Aorta (tissue), 5 donors: ENCODE data around the gene TBC1D32. TPM values are rescaled to one million over a fixed set of nuclear protein-coding genes. Genes with fewer than 3 reads are reported as not detected.
"Not testable (repeated sequence)": the region's sequence is repeated elsewhere in the genome, so short reads cannot be mapped to it uniquely, and the experiment has no call there.

Source experiments
- ATAC-seq: fragments of 200-7000 bp; cut with Tn5 transposase; one replicate; pipeline ENCODE4 v1.9.1; 2022; ENCODE audit warnings: moderate library complexity; ENCODE audit not compliant: low FRiP score
- DNase-seq, 2 donors: peaks; one replicate each; pipeline ENCODE4 v3.0.0-alpha.2; 2020
- H3K27ac ChIP-seq, 2 donors: one replicate each; pipeline ENCODE4 v1.5.1; 2013; ENCODE audit warnings: low read length in 2 of 2, mild to moderate bottlenecking in 2 of 2, moderate library complexity in 2 of 2, control low read depth in 1 of 2, inconsistent platforms in 1 of 2, low read depth in 1 of 2
- H3K27me3 ChIP-seq, 2 donors: one replicate each; pipeline ENCODE4 v1.6.1; 2013; ENCODE audit warnings: control low read depth in 1 of 2, low read length in 1 of 2, mild to moderate bottlenecking in 1 of 2, moderate library complexity in 1 of 2; ENCODE audit not compliant: insufficient read depth in 2 of 2, control insufficient read depth in 1 of 2
- H3K36me3 ChIP-seq, 2 donors: one replicate each; pipeline ENCODE4 v1.6.1; 2013; ENCODE audit warnings: control low read depth in 1 of 2, low read length in 1 of 2, mild to moderate bottlenecking in 1 of 2; ENCODE audit not compliant: insufficient read depth in 2 of 2, control insufficient read depth in 1 of 2
- H3K4me1 ChIP-seq, 2 donors: one replicate each; pipeline ENCODE4 v1.6.1; 2013; ENCODE audit warnings: low read length in 2 of 2, control low read depth in 1 of 2, mild to moderate bottlenecking in 1 of 2, moderate library complexity in 1 of 2; ENCODE audit not compliant: insufficient read depth in 2 of 2, control insufficient read depth in 1 of 2
- H3K4me3 ChIP-seq, 2 donors: one replicate each; pipeline ENCODE4 v1.5.1; 2013; ENCODE audit warnings: low read length in 2 of 2, control low read depth in 1 of 2, mild to moderate bottlenecking in 1 of 2
- H3K9me3 ChIP-seq: one replicate; pipeline ENCODE4 v1.6.1; 2013; ENCODE audit warnings: mild to moderate bottlenecking, low read length; ENCODE audit not compliant: control insufficient read depth
- WGBS, 2 donors: extraction: QIAGEN DNeasy Blood & Tissue Kit; methylation state at CpG; one replicate each; pipeline ENCODE4 v1.1.7; 2013; 5-methylcytosine and 5-hydroxymethylcytosine counted together
- intact Hi-C, 2 donors: fragments of 100-400 bp; cut with DNase I; formaldehyde crosslinking; loops; one replicate each; pipeline versions ENCODE4 v1.14.2 to v1.15.0; 2022
- polyA plus RNA-seq, 2 donors: library from polyadenylated mRNA; stranded (reverse); fragments of 200-250 nt; gene quantifications; one replicate each; pipeline ENCODE4 v1.2.3, GENCODE V29; 2013
- total RNA-seq, 2 donors: library from RNA; stranded (reverse); fragmentation: NEBNext Ultra II Directional; extraction: Animal tissue kit (Norgen Biotek cat#: 25700); gene quantifications; one replicate each; pipeline ENCODE4 v1.2.1, GENCODE V29; 2021
- donor health status: healthy with polysubstance abuse.
- donor health status: Bipolar disorder and iron deficiency.
- donor health status: DM: no; HTN: no; CAD: no.
- donor health status: DM: no; HTN: no; CAD: no.
- donor health status: DM: yes; HTN: yes; CAD: no.

Gene TBC1D32
- total and polyA plus RNA-seq, 4 donors, result 0.13 to 7.5 (median 3.3) TPM

DNA sequence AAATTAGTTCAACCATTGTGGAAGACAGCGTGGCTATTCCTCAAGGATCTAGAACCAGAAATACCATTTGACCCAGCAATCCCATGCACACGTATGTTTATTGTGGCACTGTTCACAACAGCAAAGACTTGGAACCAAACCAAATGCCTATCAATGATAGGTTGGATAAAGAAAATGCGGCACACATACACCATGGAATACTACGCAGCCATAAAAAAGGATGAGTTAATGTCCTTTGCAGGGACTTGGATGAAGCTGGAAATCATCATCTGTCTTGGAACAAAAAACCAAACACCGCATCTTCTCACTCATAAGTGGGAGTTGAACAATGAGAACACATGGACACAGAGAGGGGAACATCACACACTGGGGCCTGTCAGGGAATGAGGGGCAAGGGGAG is 22.5 kb downstream of the TBC1D32 start:
- 96 to 99% methylated on average over 5 of the region's 5 CpGs for WGBS, 2 donors
- H3K27ac ChIP-seq, intact Hi-C loops, H3K4me1 ChIP-seq, H3K36me3 ChIP-seq, H3K27me3 ChIP-seq, H3K9me3 ChIP-seq, ATAC-seq, DNase-seq, H3K4me3 ChIP-seq: not testable (repeated sequence)

GRCh38 chr6:121310495-121310894 is 23.8 kb downstream of the TBC1D32 start:
- no peaks in the 10 kb centered on the region for H3K9me3 ChIP-seq
- ATAC-seq (no peak), DNase-seq (no peak)
- no peak overlapping the region for H3K27ac ChIP-seq
- no peaks in the 10 kb centered on the region for H3K27me3 ChIP-seq
- intact Hi-C loops, result no loop called here
- H3K36me3 ChIP-seq, result no peaks in the 10 kb centered on the region
- H3K4me1 ChIP-seq, result no peaks in the 10 kb centered on the region
- 54 to 79% methylated on average over 1 of the region's 1 CpG for WGBS, 2 donors
- no peak overlapping the region for H3K4me3 ChIP-seq

- ATAC-seq, result no peak
- intact Hi-C loops, result no loop called here
- no peaks in the 10 kb centered on the region for H3K27me3 ChIP-seq
Observed at GRCh38 chr6:121309768-121310469, 24.4 kb downstream of the TBC1D32 start.

GRCh38 chr6:121305957-121306607 is 28.2 kb downstream of the TBC1D32 start:
- WGBS, 2 donors, result 62 to 64% methylated on average over 7 of the region's 7 CpGs
- Histone ChIP-seq H3K4me1 (no peaks in the 10 kb centered on the region), H3K27me3 (no peaks in the 10 kb centered on the region), H3K36me3 (no peaks in the 10 kb centered on the region), H3K4me3 (no peak overlapping the region), H3K27ac (no peak overlapping the region), H3K9me3 (no peaks in the 10 kb centered on the region)
- intact Hi-C loops, result no loop called here
- DNase-seq (no peak), ATAC-seq (no peak)

More at GRCh38 chr6:121309768-121310469, 24.4 kb downstream of the TBC1D32 start:
- no peak for DNase-seq
- Histone ChIP-seq H3K36me3 (no peaks in the 10 kb centered on the region), H3K9me3 (no peaks in the 10 kb centered on the region), H3K4me3 (no peak overlapping the region), H3K4me1 (no peaks in the 10 kb centered on the region), H3K27ac (no peak overlapping the region)
- 70 to 74% methylated on average over 4 of the region's 4 CpGs for whole genome bisulfite sequencing, 2 donors

DNA sequence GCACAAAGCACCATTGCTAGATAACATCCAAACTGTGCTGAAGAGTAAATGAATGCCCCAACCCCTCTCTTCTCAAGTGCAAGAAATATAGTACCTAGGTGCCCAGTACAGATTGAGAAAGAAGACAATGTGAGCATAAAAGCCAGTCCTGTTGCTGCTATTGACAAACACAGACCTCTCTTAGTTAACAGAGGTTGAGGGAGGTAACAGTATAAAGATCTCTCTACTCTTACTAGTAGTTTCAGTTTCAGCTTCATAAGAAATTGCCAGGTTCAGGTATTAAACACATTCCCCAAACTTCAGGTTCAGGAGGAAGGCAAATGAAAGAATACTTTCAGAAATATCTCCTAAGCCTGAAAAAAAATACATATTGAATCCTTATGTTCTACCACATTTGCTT is 31.4 kb downstream of the TBC1D32 start:
- intact Hi-C loops, result no loop called here
- Histone ChIP-seq H3K27me3 (no peaks in the 10 kb centered on the region), H3K4me1 (no peaks in the 10 kb centered on the region), H3K27ac (no peak overlapping the region), H3K4me3 (no peak overlapping the region), H3K36me3 (no peaks in the 10 kb centered on the region), H3K9me3 (no peaks in the 10 kb centered on the region)
- ATAC-seq (no peak), DNase-seq (no peak)

DNA sequence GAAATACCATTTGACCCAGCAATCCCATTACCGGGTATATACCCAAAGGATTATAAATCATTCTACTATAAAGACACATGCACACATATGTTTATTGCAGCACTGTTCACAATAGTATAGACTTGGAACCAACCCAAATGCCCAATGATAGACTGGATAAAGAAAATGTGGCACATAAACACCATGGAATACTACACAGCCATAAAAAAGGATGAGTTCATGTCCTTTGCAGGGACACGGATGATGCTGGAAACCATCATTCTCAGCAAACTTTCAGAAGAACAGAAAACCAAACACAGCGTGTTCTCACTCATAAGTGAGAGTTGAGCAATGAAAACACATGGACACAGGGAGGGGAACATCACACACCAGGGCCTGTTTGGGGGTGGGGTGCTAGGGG is 33.1 kb downstream of the TBC1D32 start:
- H3K9me3 ChIP-seq, H3K27ac ChIP-seq, H3K27me3 ChIP-seq, ATAC-seq, H3K4me3 ChIP-seq, H3K36me3 ChIP-seq, H3K4me1 ChIP-seq, DNase-seq, intact Hi-C loops: not testable (repeated sequence)
- WGBS, 2 donors, result 93 to 100% methylated on average over 3 of the region's 3 CpGs

DNA sequence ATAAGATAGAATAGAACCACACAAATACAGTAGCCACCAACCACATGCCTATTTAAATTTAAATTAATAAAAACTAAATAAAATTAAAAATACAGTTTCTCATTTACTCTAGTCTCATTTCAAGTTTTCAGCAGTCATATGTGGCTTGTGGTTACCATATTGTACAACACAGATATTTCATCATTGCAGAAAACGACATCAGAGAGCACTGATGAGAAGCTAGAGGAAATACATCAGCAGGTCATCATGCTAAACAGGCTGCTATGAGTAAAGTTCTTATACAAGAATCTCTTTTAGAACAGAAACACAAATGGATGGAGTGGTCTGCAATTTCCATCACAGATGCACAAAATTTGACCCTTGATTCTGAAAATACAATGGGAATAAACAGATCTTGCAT is 36.6 kb downstream of the TBC1D32 start:
- DNase-seq, result no peak
- intact Hi-C loops, result no loop called here
- 90 to 91% methylated on average over 1 of the region's 1 CpG for WGBS, 2 donors
- Histone ChIP-seq H3K36me3 (no peaks in the 10 kb centered on the region), H3K27ac (no peak overlapping the region), H3K4me1 (no peaks in the 10 kb centered on the region), H3K9me3 (no peaks in the 10 kb centered on the region), H3K27me3 (no peaks in the 10 kb centered on the region), H3K4me3 (no peak overlapping the region)
- ATAC-seq, result no peak

- Histone ChIP-seq H3K4me3 (no peak overlapping the region), H3K4me1 (no peaks in the 10 kb centered on the region), H3K36me3 (no peaks in the 10 kb centered on the region), H3K27ac (no peak overlapping the region), H3K9me3 (no peaks in the 10 kb centered on the region), H3K27me3 (no peaks in the 10 kb centered on the region)
- DNase-seq (no peak), ATAC-seq (no peak)
- 86 to 95% methylated on average over 1 of the region's 1 CpG for WGBS, 2 donors
- intact Hi-C loops, result no loop called here
Observed at GRCh38 chr6:121285041-121285440, 49.2 kb downstream of the TBC1D32 start.

GRCh38 chr6:121274666-121275295 is 59.5 kb downstream of the TBC1D32 start:
- intact Hi-C loops, result no loop called here
- no peaks in the 10 kb centered on the region for H3K27me3 ChIP-seq
- H3K4me3 ChIP-seq, result no peak overlapping the region
- ATAC-seq (no peak), DNase-seq (no peak)
- no peaks in the 10 kb centered on the region for H3K36me3 ChIP-seq
- H3K4me1 ChIP-seq, result no peaks in the 10 kb centered on the region
- WGBS, 2 donors, result 95 to 96% methylated on average over 3 of the region's 3 CpGs
- no peak overlapping the region for H3K27ac ChIP-seq
- H3K9me3 ChIP-seq, result no peaks in the 10 kb centered on the region
